SK-N-SH (cell line): ENCODE data around the gene CPSF4. TPM values are rescaled to one million over a fixed set of nuclear protein-coding genes. Genes with fewer than 3 reads are reported as not detected.

Experiments
- CTCF ChIA-PET: fragments of 300-600, 350-600 bp; formaldehyde crosslinking; extraction: SDS; loops from one replicate; lab custom pipeline; 2021; lab: Yijun Ruan, JAX
- POLR2A ChIA-PET: fragments of 350-600 bp; sonication (Branson Sonifier 250); formaldehyde crosslinking; extraction: SDS; loops from one replicate; lab custom pipeline; 2020; ENCODE audit warnings: antibody characterized with exemption, inconsistent platforms; lab: Yijun Ruan, JAX
- DNase-seq: peaks from one replicate; pipeline ENCODE4 v3.0.0; 2012
- H2AFZ ChIP-seq: fragments of 200-600 bp; sonication (generic); 2 replicates; pipeline ENCODE4 v1.8.1; 2016; ENCODE audit warnings: antibody characterized with exemption, mild to moderate bottlenecking, low read depth
- H3F3A ChIP-seq: fragments of 200-600 bp; sonication (generic); replicated peaks from 2 replicates; pipeline ENCODE3; 2016; ENCODE audit warnings: antibody characterized with exemption, mild to moderate bottlenecking; ENCODE audit not compliant: insufficient read depth
- H3K27ac ChIP-seq, 2 experiments: fragments of 200-500 bp in 1 of 2; fragments of 200-600 bp in 1 of 2; sonication (Bioruptor generic) in 1 of 2; sonication (generic), shearing (Covaris generic) in 1 of 2; 2 replicates each; pipeline versions ENCODE4 v1.5.1 to v1.6.1; 2014 to 2016; ENCODE audit warnings: low read depth in 2 of 2, inconsistent platforms in 1 of 2, low read length in 1 of 2, mild to moderate bottlenecking in 1 of 2, mixed read lengths in 1 of 2
- H3K27me3 ChIP-seq: fragments of 200-600 bp; sonication (generic), shearing (Covaris generic); 2 replicates; pipeline ENCODE4 v1.6.1; 2016; ENCODE audit warnings: mixed run types; ENCODE audit not compliant: insufficient read depth
- H3K36me3 ChIP-seq, 2 experiments: fragments of 200-500 bp in 1 of 2; fragments of 200-600 bp in 1 of 2; sonication (Bioruptor generic) in 1 of 2; sonication (generic) in 1 of 2; replicated peaks in 1 of 2; 2 replicates each; pipeline versions ENCODE3 to v1.5.1; 2014 to 2016; ENCODE audit warnings: low read length in 1 of 2, mild to moderate bottlenecking in 1 of 2; ENCODE audit not compliant: insufficient read depth in 2 of 2, control insufficient read depth in 1 of 2
- H3K4me1 ChIP-seq, 2 experiments: fragments of 200-500 bp in 1 of 2; fragments of 200-600 bp in 1 of 2; sonication (Bioruptor generic) in 1 of 2; sonication (generic), shearing (Covaris generic) in 1 of 2; 2 replicates each; pipeline versions ENCODE4 v1.5.1 to v1.6.1; 2014 to 2016; ENCODE audit warnings: low read depth in 1 of 2, low read length in 1 of 2, mixed run types in 1 of 2; ENCODE audit not compliant: insufficient read depth in 2 of 2, control insufficient read depth in 1 of 2
- H3K4me2 ChIP-seq: fragments of 200-600 bp; sonication (generic), shearing (Covaris generic); 2 replicates; pipeline ENCODE4 v1.6.1; 2017; ENCODE audit warnings: mixed run types
- H3K4me3 ChIP-seq, 2 experiments: fragments of 200-500 bp in 1 of 2; fragments of 200-600 bp in 1 of 2; sonication (Bioruptor generic) in 1 of 2; sonication (generic), shearing (Covaris generic) in 1 of 2; 2 replicates each; pipeline versions ENCODE4 v1.5.1 to v1.8.1; 2014 to 2016; ENCODE audit warnings: low read depth in 2 of 2, inconsistent platforms in 1 of 2, low read length in 1 of 2, mild to moderate bottlenecking in 1 of 2, mixed read lengths in 1 of 2, moderate library complexity in 1 of 2
- H3K79me2 ChIP-seq: fragments of 200-600 bp; sonication (generic); 2 replicates; pipeline ENCODE4 v1.8.1; 2017; ENCODE audit warnings: mild to moderate bottlenecking; ENCODE audit not compliant: insufficient read depth
- H3K9ac ChIP-seq: fragments of 200-600 bp; sonication (generic); 2 replicates; pipeline ENCODE4 v1.6.1; 2017; ENCODE audit warnings: mixed run types
- H3K9me2 ChIP-seq: fragments of 200-600 bp; sonication (generic); 2 replicates; pipeline ENCODE4 v1.6.1; 2017; ENCODE audit warnings: mixed run types
- H3K9me3 ChIP-seq: fragments of 200-600 bp; sonication (generic); 2 replicates; pipeline ENCODE4 v1.6.1; 2017; ENCODE audit warnings: mixed run types, mild to moderate bottlenecking, moderate library complexity
- H4K20me1 ChIP-seq: fragments of 200-600 bp; sonication (generic); 2 replicates; pipeline ENCODE4 v1.6.1; 2017; ENCODE audit warnings: mild to moderate bottlenecking, mixed run types; ENCODE audit not compliant: insufficient read depth
- EP300 ChIP-seq, 2 experiments: IDR thresholded peaks; 2 replicates each; pipeline versions ENCODE4 v1.4.0 to v1.6.1; 2012; ENCODE audit warnings: borderline replicate concordance in 1 of 2, low read depth in 1 of 2, low read length in 1 of 2
- EZH2phosphoT487 ChIP-seq: fragments of 200-600 bp; sonication (generic); IDR thresholded peaks from 2 replicates; pipeline ENCODE4 v1.6.1; 2017; ENCODE audit warnings: low read depth, mixed run types, mild to moderate bottlenecking, antibody characterized with exemption, moderate library complexity, borderline replicate concordance
- FOSL2 ChIP-seq: IDR thresholded peaks from 2 replicates; pipeline ENCODE4 v1.4.0; 2012; ENCODE audit warnings: low read depth, mild to moderate bottlenecking, moderate library complexity, borderline replicate concordance
- GATA2 ChIP-seq: sonication (generic); formaldehyde crosslinking; IDR thresholded peaks from 2 replicates; pipeline ENCODE4 v1.5.0; 2020; ENCODE audit warnings: mild to moderate bottlenecking, missing genetic modification reagents
- JUND ChIP-seq: IDR thresholded peaks from 2 replicates; pipeline ENCODE4 v1.4.0; 2012
- MAX ChIP-seq: IDR thresholded peaks from 2 replicates; pipeline ENCODE4 v1.4.0; 2012; ENCODE audit warnings: low read depth
- MXI1 ChIP-seq: IDR thresholded peaks from 2 replicates; pipeline ENCODE4 v1.6.1; 2012; ENCODE audit warnings: mild to moderate bottlenecking, low read depth, low read length, improper control_type of control experiment
- NRF1 ChIP-seq: IDR thresholded peaks from 2 replicates; pipeline ENCODE4 v1.6.1; 2012; ENCODE audit warnings: low read depth, mild to moderate bottlenecking, low read length
- RAD21 ChIP-seq: IDR thresholded peaks from 2 replicates; pipeline ENCODE4 v1.6.1; 2012; ENCODE audit warnings: mild to moderate bottlenecking, low read length
- RCOR1 ChIP-seq: fragments of 150-350 bp; IDR thresholded peaks from 2 replicates; pipeline ENCODE4 v1.6.1; 2017; ENCODE audit warnings: antibody characterized with exemption, low read length
- RFX5 ChIP-seq: IDR thresholded peaks from 2 replicates; pipeline ENCODE4 v1.6.1; 2012; ENCODE audit warnings: mild to moderate bottlenecking, improper control_type of control experiment, low read length
- RXRA ChIP-seq: IDR thresholded peaks from 2 replicates; pipeline ENCODE4 v1.4.0; 2012; ENCODE audit warnings: low read depth, mild to moderate bottlenecking, borderline replicate concordance
- SIN3A ChIP-seq: IDR thresholded peaks from 2 replicates; pipeline ENCODE4 v1.6.1; 2012; ENCODE audit warnings: low read depth, mild to moderate bottlenecking, low read length, moderate library complexity, borderline replicate concordance
- SMC3 ChIP-seq: IDR thresholded peaks from 2 replicates; pipeline ENCODE4 v1.6.1; 2012; ENCODE audit warnings: low read depth, low read length, improper control_type of control experiment
- TAF1 ChIP-seq: IDR thresholded peaks from 2 replicates; pipeline ENCODE4 v1.6.1; 2012; ENCODE audit warnings: low read depth, mild to moderate bottlenecking, low read length, moderate library complexity, borderline replicate concordance
- TEAD4 ChIP-seq: IDR thresholded peaks from 2 replicates; pipeline ENCODE4 v1.4.0; 2012; ENCODE audit warnings: mild to moderate bottlenecking, borderline replicate concordance; ENCODE audit not compliant: insufficient read depth
- WGBS: methylation state at CpG from one replicate; pipeline ENCODE4 v1.1.6; 2017; ENCODE audit warnings: low lambda C conversion rate; 5-methylcytosine and 5-hydroxymethylcytosine counted together
- polyA plus RNA-seq, 3 experiments: library from polyadenylated mRNA; depleted of rRNA; stranded (reverse); fragments of >200 nt; gene quantifications; 2 replicates each; pipeline ENCODE4 v1.2.3, GENCODE V29; 2012
- TF ChIP-seq, protein P1 (sequence below): fragments of 200-600 bp; sonication (generic); IDR thresholded peaks from 2 replicates; pipeline ENCODE4 v1.6.1; 2017; ENCODE audit warnings: antibody characterized with exemption, mild to moderate bottlenecking, moderate library complexity
- TF ChIP-seq, protein P2 (sequence below): fragments of 150-350 bp; IDR thresholded peaks from 2 replicates; pipeline ENCODE4 v1.6.1; 2017; ENCODE audit warnings: antibody characterized with exemption, low read length, low read depth, borderline replicate concordance
- TF ChIP-seq, protein P3 (sequence below): IDR thresholded peaks from 2 replicates; pipeline ENCODE4 v1.6.1; 2012; ENCODE audit warnings: mild to moderate bottlenecking, low read depth, low read length, moderate library complexity
- TF ChIP-seq, protein P4 (sequence below): fragments of 150-350 bp; IDR thresholded peaks from 2 replicates; pipeline ENCODE4 v1.6.1; 2016; ENCODE audit warnings: mild to moderate bottlenecking, low read depth, low read length

CPSF4 gene
- polyA plus RNA-seq, 1 of the 3 experiments (the other 2 are of a cell fraction), result 101 TPM

GRCh38 chr7:99469381-99470065 is 30.8 kb downstream of the CPSF4 start (continued):
- TF ChIP-seq SMC3, result no peak
- TF ChIP-seq RCOR1, result no peak
- TF ChIP-seq SIN3A, result no peak
- TF ChIP-seq, all 33 proteins: peak for 0

DNA sequence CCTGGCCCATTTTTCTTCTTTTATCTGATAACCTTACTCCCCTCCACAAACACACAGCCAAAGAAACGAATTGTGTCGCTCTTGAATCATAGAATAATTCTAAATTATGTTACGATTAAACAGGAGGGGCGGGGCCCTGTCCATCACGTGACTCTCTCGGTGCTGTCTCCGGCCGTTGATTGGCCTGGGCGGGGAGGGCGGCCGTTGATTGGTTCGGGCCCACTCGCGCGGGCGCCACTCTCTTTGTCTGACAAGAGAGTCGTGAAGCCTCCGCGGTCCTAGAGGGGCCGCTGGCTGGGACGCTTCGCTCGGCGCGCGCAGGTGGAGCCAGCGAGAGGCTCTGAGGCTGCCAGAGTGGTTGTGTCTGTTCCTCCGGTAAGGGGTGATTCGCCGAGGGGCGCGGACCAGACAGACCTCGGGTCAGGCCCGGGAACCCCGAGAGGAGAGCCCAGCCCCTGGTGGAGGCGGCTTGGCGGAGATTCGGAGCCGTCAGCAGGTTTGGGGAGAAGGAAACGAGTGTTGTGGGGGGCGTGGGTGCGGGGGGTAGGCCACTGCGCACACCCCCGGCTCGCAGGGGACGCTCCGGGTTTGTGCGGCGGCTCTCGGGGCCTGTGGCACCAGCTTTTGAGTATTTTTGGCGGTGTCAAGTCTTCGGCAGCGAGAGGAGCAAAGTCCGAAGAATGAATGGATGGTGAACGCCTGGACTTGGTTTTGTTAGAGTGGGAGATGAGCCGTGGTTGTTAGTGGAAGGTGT is 34.0 kb downstream of the CPSF4 start, which contains the start of gene ZNF789:
Gene ZNF789, plus strand, starts transcription at position 330 of the 754 bp plus-strand sequence. CDS start 3,567 bp downstream, outside the sequence.
- H3K4me3 ChIP-seq, result peak within 1 kb of the TSS; percentile 69 to 100
- peaks cover 5% of the 10 kb centered on the region in 2 experiments for H3K36me3 ChIP-seq
- H3F3A ChIP-seq, result peaks cover 16% of the 10 kb centered on the region
- H4K20me1 ChIP-seq, result no peaks in the 10 kb centered on the region
- H3K9me3 ChIP-seq, result no peaks in the 10 kb centered on the region
- H3K79me2 ChIP-seq, result peaks cover 49% of the 10 kb centered on the region
- H3K9me2 ChIP-seq, result no peaks in the 10 kb centered on the region
- peak within 1 kb of the TSS; percentile 87 for H3K9ac ChIP-seq
- peaks cover 5 to 8% of the 10 kb centered on the region in 2 experiments; a peak in 2 of 4 replicates for H3K4me1 ChIP-seq
- peak within 1 kb of the TSS; percentile 98 for H3K4me2 ChIP-seq
- peak; percentile 100 for DNase-seq
- peak within 1 kb of the TSS; percentile 74 to 91 for H3K27ac ChIP-seq
- CTCF ChIA-PET, result interaction anchor here (1.0 kb wide), 1 partner anchor 24 kb away, joined by 3 read pairs; no protein-coding TSS in a partner anchor
- 1% methylated on average over 44 of the region's 56 CpGs for WGBS
- no peaks in the 10 kb centered on the region for H3K27me3 ChIP-seq
- POLR2A ChIA-PET, result interaction anchor here (1.0 to 1.6 kb wide), 2 partner anchors 27 kb away, joined by 4 to 7 read pairs; partner anchors contain the start of gene ZNF394
- H2AFZ ChIP-seq, result peak within 1 kb of the TSS; percentile 98
- TF ChIP-seq, protein P1, sequence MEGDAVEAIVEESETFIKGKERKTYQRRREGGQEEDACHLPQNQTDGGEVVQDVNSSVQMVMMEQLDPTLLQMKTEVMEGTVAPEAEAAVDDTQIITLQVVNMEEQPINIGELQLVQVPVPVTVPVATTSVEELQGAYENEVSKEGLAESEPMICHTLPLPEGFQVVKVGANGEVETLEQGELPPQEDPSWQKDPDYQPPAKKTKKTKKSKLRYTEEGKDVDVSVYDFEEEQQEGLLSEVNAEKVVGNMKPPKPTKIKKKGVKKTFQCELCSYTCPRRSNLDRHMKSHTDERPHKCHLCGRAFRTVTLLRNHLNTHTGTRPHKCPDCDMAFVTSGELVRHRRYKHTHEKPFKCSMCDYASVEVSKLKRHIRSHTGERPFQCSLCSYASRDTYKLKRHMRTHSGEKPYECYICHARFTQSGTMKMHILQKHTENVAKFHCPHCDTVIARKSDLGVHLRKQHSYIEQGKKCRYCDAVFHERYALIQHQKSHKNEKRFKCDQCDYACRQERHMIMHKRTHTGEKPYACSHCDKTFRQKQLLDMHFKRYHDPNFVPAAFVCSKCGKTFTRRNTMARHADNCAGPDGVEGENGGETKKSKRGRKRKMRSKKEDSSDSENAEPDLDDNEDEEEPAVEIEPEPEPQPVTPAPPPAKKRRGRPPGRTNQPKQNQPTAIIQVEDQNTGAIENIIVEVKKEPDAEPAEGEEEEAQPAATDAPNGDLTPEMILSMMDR, result no peak
- TF ChIP-seq, protein P2, sequence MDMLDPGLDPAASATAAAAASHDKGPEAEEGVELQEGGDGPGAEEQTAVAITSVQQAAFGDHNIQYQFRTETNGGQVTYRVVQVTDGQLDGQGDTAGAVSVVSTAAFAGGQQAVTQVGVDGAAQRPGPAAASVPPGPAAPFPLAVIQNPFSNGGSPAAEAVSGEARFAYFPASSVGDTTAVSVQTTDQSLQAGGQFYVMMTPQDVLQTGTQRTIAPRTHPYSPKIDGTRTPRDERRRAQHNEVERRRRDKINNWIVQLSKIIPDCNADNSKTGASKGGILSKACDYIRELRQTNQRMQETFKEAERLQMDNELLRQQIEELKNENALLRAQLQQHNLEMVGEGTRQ, result peak; percentile 94
- TF ChIP-seq NRF1 (peak; percentile 64), GATA2 (CRISPR knock-in tag) (peak; percentile 71; the same call in 1 of the 2 replicates), FOSL2 (no peak), TAF1 (peak; percentile 81; the same call in 1 of the 2 replicates), JUND (no peak), EZH2phosphoT487 (no peak), RAD21 (no peak), RCOR1 (peak; percentile 71), MAX (peak; percentile 82), MXI1 (peak; percentile 84), RXRA (no peak), SMC3 (no peak), EP300 (IDR thresholded peaks at IDR 0.05; ENCODE audit: borderline replicate concordance in 1 of 2, low read depth in 1 of 2, low read length in 1 of 2) (0 out of 4 replicates have a peak, but pooled peaks of 1 of the 2 experiments have one; percentile 10), TEAD4 (no peak), RFX5 (peak; percentile 86)
- TF ChIP-seq, protein P3, sequence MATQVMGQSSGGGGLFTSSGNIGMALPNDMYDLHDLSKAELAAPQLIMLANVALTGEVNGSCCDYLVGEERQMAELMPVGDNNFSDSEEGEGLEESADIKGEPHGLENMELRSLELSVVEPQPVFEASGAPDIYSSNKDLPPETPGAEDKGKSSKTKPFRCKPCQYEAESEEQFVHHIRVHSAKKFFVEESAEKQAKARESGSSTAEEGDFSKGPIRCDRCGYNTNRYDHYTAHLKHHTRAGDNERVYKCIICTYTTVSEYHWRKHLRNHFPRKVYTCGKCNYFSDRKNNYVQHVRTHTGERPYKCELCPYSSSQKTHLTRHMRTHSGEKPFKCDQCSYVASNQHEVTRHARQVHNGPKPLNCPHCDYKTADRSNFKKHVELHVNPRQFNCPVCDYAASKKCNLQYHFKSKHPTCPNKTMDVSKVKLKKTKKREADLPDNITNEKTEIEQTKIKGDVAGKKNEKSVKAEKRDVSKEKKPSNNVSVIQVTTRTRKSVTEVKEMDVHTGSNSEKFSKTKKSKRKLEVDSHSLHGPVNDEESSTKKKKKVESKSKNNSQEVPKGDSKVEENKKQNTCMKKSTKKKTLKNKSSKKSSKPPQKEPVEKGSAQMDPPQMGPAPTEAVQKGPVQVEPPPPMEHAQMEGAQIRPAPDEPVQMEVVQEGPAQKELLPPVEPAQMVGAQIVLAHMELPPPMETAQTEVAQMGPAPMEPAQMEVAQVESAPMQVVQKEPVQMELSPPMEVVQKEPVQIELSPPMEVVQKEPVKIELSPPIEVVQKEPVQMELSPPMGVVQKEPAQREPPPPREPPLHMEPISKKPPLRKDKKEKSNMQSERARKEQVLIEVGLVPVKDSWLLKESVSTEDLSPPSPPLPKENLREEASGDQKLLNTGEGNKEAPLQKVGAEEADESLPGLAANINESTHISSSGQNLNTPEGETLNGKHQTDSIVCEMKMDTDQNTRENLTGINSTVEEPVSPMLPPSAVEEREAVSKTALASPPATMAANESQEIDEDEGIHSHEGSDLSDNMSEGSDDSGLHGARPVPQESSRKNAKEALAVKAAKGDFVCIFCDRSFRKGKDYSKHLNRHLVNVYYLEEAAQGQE, result no peak
- TF ChIP-seq, protein P4, sequence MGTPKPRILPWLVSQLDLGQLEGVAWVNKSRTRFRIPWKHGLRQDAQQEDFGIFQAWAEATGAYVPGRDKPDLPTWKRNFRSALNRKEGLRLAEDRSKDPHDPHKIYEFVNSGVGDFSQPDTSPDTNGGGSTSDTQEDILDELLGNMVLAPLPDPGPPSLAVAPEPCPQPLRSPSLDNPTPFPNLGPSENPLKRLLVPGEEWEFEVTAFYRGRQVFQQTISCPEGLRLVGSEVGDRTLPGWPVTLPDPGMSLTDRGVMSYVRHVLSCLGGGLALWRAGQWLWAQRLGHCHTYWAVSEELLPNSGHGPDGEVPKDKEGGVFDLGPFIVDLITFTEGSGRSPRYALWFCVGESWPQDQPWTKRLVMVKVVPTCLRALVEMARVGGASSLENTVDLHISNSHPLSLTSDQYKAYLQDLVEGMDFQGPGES, result peak; percentile 83
